Putamen (tissue), 1 donor: Measurements from ENCODE around the gene OAF.

Experiments used
- DNase-seq: peaks from one replicate; pipeline ENCODE4 v3.0.0-alpha.2; 2016; ENCODE audit warnings: low spot score

OAF gene

GRCh38 chr11:120223793-120224192 lies 13.0 kb downstream of the OAF start:
- DNase-seq = no peak

GRCh38 chr11:120224361-120224760 lies 13.5 kb downstream of the OAF start:
- no peak for DNase-seq

- no peak for DNase-seq
Measured at GRCh38 chr11:120224972-120225909, 14.4 kb downstream of the OAF start.

GRCh38 chr11:120226242-120226641 lies 15.4 kb downstream of the OAF start:
- DNase-seq = no peak

GRCh38 chr11:120226714-120227113 lies 15.9 kb downstream of the OAF start:
- DNase-seq = no peak

- DNase-seq = no peak
Measured at GRCh38 chr11:120227228-120227852, 16.5 kb downstream of the OAF start.

GRCh38 chr11:120228794-120229384 lies 18.1 kb downstream of the OAF start:
- no peak for DNase-seq

GRCh38 chr11:120229451-120230424 lies 18.9 kb downstream of the OAF start:
- no peak for DNase-seq

- no peak for DNase-seq
Measured at GRCh38 chr11:120230433-120231071, 19.7 kb downstream of the OAF start.

GRCh38 chr11:120231963-120232362 lies 21.1 kb downstream of the OAF start:
- no peak for DNase-seq

- DNase-seq = no peak
Measured at GRCh38 chr11:120233207-120233803, 22.5 kb downstream of the OAF start.

- no peak for DNase-seq
Measured at GRCh38 chr11:120235024-120235628, 24.3 kb downstream of the OAF start.

GRCh38 chr11:120236169-120237107 lies 25.6 kb downstream of the OAF start:
- DNase-seq = no peak

GRCh38 chr11:120238968-120239620 lies 28.3 kb downstream of the OAF start:
- no peak for DNase-seq

GRCh38 chr11:120239713-120240640 lies 29.1 kb downstream of the OAF start, which contains the start of gene POU2F3:
Gene POU2F3, plus strand, starts transcription at chr11:120240140. Its CDS starts 204 bp downstream, at chr11:120240344.
- no peak for DNase-seq

GRCh38 chr11:120240866-120241265 lies 30.0 kb downstream of the OAF start:
- DNase-seq = no peak

GRCh38 chr11:120241277-120241676 lies 30.4 kb downstream of the OAF start:
- DNase-seq = no peak
